HFF-Myc (cell line): ENCODE data around the gene TULP3.

Experiments used
- DNase-seq: peaks from one replicate; pipeline ENCODE4 v3.0.0-alpha.2; 2011; ENCODE audit warnings: low read depth; ENCODE audit errors: extremely low read depth
- H3K4me3 ChIP-seq: replicated peaks from 2 replicates; pipeline ENCODE4 v1.5.1; 2011; ENCODE audit warnings: low read depth, mild to moderate bottlenecking, control low read depth, low read length
- CTCF ChIP-seq: IDR thresholded peaks from 2 replicates; pipeline ENCODE4 v1.5.1; 2012; ENCODE audit warnings: mild to moderate bottlenecking, low read depth, low read length, control low read depth; ENCODE audit errors: missing control alignments

Gene TULP3

GRCh38 chr12:2924019-2924418, 33.3 kb downstream of the TULP3 start:
- TF ChIP-seq CTCF = no peak
- H3K4me3 ChIP-seq = no peak overlapping the region
- DNase-seq = no peak

- no peak for DNase-seq
- no peak overlapping the region for H3K4me3 ChIP-seq
- TF ChIP-seq CTCF = no peak
Observed at GRCh38 chr12:2925322-2925995, 34.8 kb downstream of the TULP3 start.

- no peak for DNase-seq
- no peak for TF ChIP-seq CTCF
- H3K4me3 ChIP-seq = no peak overlapping the region
Observed at GRCh38 chr12:2930865-2931264, 40.2 kb downstream of the TULP3 start.

- no peak overlapping the region for H3K4me3 ChIP-seq
- TF ChIP-seq CTCF = no peak
- no peak for DNase-seq
Observed at GRCh38 chr12:2933586-2933985, 42.9 kb downstream of the TULP3 start.

GRCh38 chr12:2934371-2934770, 43.7 kb downstream of the TULP3 start:
- TF ChIP-seq CTCF = no peak

GRCh38 chr12:2936301-2936700, 45.6 kb downstream of the TULP3 start:
- DNase-seq = no peak
- no peak for TF ChIP-seq CTCF

More at GRCh38 chr12:2934371-2934770, 43.7 kb downstream of the TULP3 start:
- no peak for DNase-seq
- no peak overlapping the region for H3K4me3 ChIP-seq

GRCh38 chr12:2937500-2937899, 46.8 kb downstream of the TULP3 start:
- no peak for DNase-seq
- no peak overlapping the region for H3K4me3 ChIP-seq
- TF ChIP-seq CTCF = no peak

More at GRCh38 chr12:2936301-2936700, 45.6 kb downstream of the TULP3 start:
- H3K4me3 ChIP-seq = no peak overlapping the region
